ENCODE results near the gene CTXN1.

DNA sequence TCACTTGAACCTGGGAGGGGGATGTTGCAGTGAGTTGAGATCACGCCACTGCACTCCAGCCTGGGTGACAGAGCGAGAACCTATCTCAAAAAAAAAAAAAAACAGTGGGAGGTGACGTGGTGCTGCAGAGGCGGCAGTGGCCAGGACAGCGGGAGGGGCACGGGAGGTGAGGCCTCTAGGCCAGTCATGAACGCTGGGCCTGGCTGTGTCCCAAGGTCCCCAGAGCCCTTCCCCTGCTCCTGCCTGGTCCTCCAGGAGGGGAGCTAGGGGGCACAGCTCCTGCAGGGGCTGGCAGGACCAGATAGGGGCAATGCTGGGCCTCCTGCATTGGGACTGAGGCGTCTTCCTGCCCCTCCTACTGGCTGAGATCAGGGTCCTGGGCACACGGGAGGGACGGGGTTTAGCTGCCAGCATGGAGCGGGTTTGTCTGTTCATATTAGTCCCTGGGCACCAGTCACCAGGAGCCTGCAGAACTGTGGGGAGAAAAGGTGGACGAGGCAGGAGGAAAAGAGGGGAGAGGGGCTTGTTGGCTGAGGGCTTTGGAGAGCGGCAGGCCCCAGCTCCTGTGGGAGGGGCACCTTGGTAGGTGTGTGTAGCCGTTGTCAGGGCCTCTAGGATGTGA is 17.7 kb downstream of the CTXN1 start:
- TF ChIP-seq, protein P1, sequence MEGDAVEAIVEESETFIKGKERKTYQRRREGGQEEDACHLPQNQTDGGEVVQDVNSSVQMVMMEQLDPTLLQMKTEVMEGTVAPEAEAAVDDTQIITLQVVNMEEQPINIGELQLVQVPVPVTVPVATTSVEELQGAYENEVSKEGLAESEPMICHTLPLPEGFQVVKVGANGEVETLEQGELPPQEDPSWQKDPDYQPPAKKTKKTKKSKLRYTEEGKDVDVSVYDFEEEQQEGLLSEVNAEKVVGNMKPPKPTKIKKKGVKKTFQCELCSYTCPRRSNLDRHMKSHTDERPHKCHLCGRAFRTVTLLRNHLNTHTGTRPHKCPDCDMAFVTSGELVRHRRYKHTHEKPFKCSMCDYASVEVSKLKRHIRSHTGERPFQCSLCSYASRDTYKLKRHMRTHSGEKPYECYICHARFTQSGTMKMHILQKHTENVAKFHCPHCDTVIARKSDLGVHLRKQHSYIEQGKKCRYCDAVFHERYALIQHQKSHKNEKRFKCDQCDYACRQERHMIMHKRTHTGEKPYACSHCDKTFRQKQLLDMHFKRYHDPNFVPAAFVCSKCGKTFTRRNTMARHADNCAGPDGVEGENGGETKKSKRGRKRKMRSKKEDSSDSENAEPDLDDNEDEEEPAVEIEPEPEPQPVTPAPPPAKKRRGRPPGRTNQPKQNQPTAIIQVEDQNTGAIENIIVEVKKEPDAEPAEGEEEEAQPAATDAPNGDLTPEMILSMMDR (IDR thresholded peaks at IDR 0.05; ENCODE audit: poor library complexity), result no peak
- no peak for TF ChIP-seq EZH2 (IDR thresholded peaks at IDR 0.05; ENCODE audit: borderline replicate concordance)
